Liver (tissue), 3 donors: ENCODE data around the gene FBXO31.

Experiments used
- GABPA ChIP-seq, 2 donors: IDR thresholded peaks in 1 of 2; conservative IDR thresholded peaks in 1 of 2; 2 replicates each; pipeline ENCODE4 v1.6.1; 2016; ENCODE audit warnings: antibody characterized with exemption in 2 of 2, mild to moderate bottlenecking in 1 of 2, moderate library complexity in 1 of 2
- HNF4G ChIP-seq: IDR thresholded peaks from 2 replicates; pipeline ENCODE4 v1.6.1; 2016; ENCODE audit warnings: antibody characterized with exemption
- TAF1 ChIP-seq: conservative IDR thresholded peaks from 2 replicates; pipeline ENCODE4 v1.6.1; 2016; ENCODE audit warnings: antibody characterized with exemption, mild to moderate bottlenecking
- YY1 ChIP-seq: IDR thresholded peaks from 2 replicates; pipeline ENCODE4 v1.6.1; 2016; ENCODE audit warnings: antibody characterized with exemption, mild to moderate bottlenecking
- TF ChIP-seq, protein P1 (sequence below): IDR thresholded peaks from 2 replicates; pipeline ENCODE4 v1.6.1; 2016; ENCODE audit warnings: antibody characterized with exemption
- TF ChIP-seq, protein P2 (sequence below): fragments of 150-350 bp; IDR thresholded peaks from 2 replicates; pipeline ENCODE4 v1.5.1; 2017; ENCODE audit warnings: improper control_type of control experiment, low read depth, low read length; ENCODE audit not compliant: missing input control
- TF ChIP-seq, protein P3 (sequence below): IDR thresholded peaks from 2 replicates; pipeline ENCODE4 v1.6.1; 2016; ENCODE audit warnings: antibody characterized with exemption
- donor health status: healthy.
- donor health status: healthy.

DNA sequence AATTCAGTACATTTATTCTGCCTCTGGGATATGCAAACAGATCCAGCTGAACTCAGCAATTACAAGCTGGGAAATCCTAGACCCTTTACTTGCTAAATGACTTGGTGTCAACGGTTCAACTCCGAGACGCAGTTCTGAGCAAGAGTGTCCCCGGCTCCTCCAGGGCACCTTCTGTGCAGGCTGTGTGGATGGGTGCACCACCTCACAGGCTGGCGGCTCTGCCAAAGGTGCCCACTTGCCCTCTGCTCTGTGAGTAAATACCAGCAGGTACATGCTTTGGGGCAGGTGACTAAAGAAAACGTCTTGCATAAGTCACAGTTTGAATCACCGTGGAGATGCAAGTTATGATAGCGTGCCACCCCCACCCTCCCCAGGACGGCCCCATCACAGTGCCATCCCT, 31.9 kb upstream of the FBXO31 start:
- TF ChIP-seq, protein P1, sequence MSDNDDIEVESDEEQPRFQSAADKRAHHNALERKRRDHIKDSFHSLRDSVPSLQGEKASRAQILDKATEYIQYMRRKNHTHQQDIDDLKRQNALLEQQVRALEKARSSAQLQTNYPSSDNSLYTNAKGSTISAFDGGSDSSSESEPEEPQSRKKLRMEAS = no peak
- TF ChIP-seq TAF1 = no peak
- TF ChIP-seq, protein P2, sequence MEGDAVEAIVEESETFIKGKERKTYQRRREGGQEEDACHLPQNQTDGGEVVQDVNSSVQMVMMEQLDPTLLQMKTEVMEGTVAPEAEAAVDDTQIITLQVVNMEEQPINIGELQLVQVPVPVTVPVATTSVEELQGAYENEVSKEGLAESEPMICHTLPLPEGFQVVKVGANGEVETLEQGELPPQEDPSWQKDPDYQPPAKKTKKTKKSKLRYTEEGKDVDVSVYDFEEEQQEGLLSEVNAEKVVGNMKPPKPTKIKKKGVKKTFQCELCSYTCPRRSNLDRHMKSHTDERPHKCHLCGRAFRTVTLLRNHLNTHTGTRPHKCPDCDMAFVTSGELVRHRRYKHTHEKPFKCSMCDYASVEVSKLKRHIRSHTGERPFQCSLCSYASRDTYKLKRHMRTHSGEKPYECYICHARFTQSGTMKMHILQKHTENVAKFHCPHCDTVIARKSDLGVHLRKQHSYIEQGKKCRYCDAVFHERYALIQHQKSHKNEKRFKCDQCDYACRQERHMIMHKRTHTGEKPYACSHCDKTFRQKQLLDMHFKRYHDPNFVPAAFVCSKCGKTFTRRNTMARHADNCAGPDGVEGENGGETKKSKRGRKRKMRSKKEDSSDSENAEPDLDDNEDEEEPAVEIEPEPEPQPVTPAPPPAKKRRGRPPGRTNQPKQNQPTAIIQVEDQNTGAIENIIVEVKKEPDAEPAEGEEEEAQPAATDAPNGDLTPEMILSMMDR = no peak
- no peak for TF ChIP-seq YY1
- TF ChIP-seq HNF4G = no peak
- TF ChIP-seq GABPA (IDR thresholded peaks at IDR 0.05 in 1 of 2, conservative IDR thresholded peaks at IDR 0.05 in 1 of 2) = no peak
- TF ChIP-seq, protein P3, sequence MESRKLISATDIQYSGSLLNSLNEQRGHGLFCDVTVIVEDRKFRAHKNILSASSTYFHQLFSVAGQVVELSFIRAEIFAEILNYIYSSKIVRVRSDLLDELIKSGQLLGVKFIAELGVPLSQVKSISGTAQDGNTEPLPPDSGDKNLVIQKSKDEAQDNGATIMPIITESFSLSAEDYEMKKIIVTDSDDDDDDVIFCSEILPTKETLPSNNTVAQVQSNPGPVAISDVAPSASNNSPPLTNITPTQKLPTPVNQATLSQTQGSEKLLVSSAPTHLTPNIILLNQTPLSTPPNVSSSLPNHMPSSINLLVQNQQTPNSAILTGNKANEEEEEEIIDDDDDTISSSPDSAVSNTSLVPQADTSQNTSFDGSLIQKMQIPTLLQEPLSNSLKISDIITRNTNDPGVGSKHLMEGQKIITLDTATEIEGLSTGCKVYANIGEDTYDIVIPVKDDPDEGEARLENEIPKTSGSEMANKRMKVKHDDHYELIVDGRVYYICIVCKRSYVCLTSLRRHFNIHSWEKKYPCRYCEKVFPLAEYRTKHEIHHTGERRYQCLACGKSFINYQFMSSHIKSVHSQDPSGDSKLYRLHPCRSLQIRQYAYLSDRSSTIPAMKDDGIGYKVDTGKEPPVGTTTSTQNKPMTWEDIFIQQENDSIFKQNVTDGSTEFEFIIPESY = no peak
